Activated CD4-positive, alpha-beta T cell treated with anti-CD3 and anti-CD28 coated beads, Interleukin-2, amount 10 ng/mL, durations not matched to agents 7 days and 5 days (primary cell): ENCODE measurements around the gene EPYC. TPM values are rescaled to one million over a fixed set of nuclear protein-coding genes. Genes with fewer than 3 reads are reported as not detected.

Experiments used
- CTCF ChIA-PET: fragments of 350-600 bp; sonication (Branson Sonifier 250); formaldehyde crosslinking; loops from one replicate; lab custom pipeline; 2021; ENCODE audit warnings: antibody characterized with exemption; lab: Charles Lee
- POLR2A ChIA-PET: fragments of 350-600 bp; sonication (Branson Sonifier 250); formaldehyde crosslinking; loops from one replicate; lab custom pipeline; 2021; ENCODE audit warnings: antibody characterized with exemption; lab: Charles Lee
- DNase-seq: peaks from one replicate; pipeline ENCODE4 v3.0.0-alpha.2; 2020
- H3K27ac Mint-ChIP-seq: one replicate; pipeline ENCODE4 v1.8.0; 2021; ENCODE audit warnings: mild to moderate bottlenecking, moderate library complexity, mixed read lengths
- H3K27me3 Mint-ChIP-seq: one replicate; pipeline ENCODE4 v1.8.0; 2021; ENCODE audit warnings: mixed read lengths
- H3K36me3 Mint-ChIP-seq: one replicate; pipeline ENCODE4 v1.8.0; 2021; ENCODE audit warnings: low read depth, mixed read lengths
- H3K4me1 Mint-ChIP-seq: one replicate; pipeline ENCODE4 v1.8.0; 2021; ENCODE audit warnings: mixed read lengths
- H3K4me3 Mint-ChIP-seq: one replicate; pipeline ENCODE4 v1.8.0; 2021; ENCODE audit warnings: mild to moderate bottlenecking, moderate library complexity, mixed read lengths
- H3K9me3 Mint-ChIP-seq: one replicate; pipeline ENCODE4 v1.8.0; 2021; ENCODE audit warnings: mixed read lengths
- total RNA-seq, 2 experiments: library from RNA; stranded (reverse); gene quantifications; one replicate each; pipeline ENCODE4 v1.2.3, GENCODE V29; 2021

The EPYC gene
- total RNA-seq, 2 experiments from 2014 or later, result not detected

DNA sequence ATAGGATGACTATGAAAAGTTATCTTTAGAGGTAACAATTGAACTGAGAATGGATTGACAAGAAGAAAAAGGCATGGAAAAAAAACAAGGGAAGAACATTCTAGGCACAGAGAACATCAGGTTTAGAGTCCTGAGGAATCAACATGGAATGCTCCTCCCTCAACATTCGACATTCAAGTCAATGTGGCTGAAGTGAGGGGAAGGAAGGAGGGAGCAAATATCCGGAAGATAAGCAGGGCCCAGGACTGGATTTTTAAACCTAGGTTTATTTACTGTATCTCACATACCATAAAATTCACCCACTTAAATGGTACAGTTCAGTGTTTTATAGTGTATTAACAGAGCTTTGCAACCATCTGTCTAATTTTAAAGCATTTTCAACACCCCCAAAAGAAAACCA is 40.2 kb downstream of the EPYC start:
- Mint-ChIP-seq H3K9me3 (no peaks in the 10 kb centered on the region), H3K4me1 (no peaks in the 10 kb centered on the region), H3K27me3 (peaks cover 4% of the 10 kb centered on the region), H3K36me3 (no peaks in the 10 kb centered on the region), H3K27ac (no peak overlapping the region), H3K4me3 (no peak overlapping the region)
- DNase-seq, result no peak
- POLR2A ChIA-PET, result no interaction called here
- CTCF ChIA-PET, result no interaction called here

DNA sequence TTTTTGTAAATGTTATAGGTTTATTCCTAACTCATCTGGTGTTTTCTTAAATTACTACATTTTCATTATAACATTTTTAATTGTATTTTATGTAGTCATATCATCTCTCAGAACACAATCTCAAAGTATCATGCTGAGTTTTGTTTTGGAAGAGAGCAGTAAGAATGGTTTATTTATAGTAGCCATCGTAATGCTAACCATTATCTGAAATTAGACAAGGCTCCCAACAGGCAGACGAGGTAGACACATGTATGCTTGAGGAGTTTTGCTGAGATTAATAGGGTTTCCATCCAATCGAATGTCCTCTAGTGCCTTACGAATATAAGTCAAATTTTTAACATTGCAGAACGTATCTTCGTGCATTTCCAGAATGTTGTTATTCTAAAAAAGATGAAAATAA is 40.8 kb downstream of the EPYC start:
- Mint-ChIP-seq H3K4me3 (no peak overlapping the region), H3K9me3 (no peaks in the 10 kb centered on the region), H3K27ac (no peak overlapping the region), H3K4me1 (no peaks in the 10 kb centered on the region), H3K27me3 (peaks cover 4% of the 10 kb centered on the region), H3K36me3 (no peaks in the 10 kb centered on the region)
- ChIA-PET POLR2A (no interaction called here), CTCF (no interaction called here)
- no peak for DNase-seq

DNA sequence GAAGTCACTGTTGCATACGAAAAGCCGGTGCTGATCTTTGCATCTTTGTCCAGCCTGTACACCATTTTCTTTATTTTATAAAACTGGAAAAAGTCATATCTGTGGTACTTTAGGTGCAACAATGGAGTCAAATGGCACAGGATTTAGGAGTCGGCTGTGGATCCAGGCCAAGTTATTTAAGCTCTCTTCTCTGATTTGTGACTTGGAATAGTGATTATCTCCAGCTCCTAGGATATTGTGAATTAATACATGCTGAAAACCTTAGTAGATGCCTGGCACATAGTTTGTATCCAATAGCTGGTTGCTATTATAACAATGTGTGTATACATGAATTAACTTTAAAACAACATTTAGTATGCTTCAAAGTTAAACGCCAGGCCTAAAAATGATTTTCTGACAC is 43.6 kb downstream of the EPYC start:
- POLR2A ChIA-PET, result no interaction called here
- Mint-ChIP-seq H3K9me3 (no peaks in the 10 kb centered on the region), H3K4me3 (no peak overlapping the region), H3K27ac (no peak overlapping the region), H3K27me3 (no peaks in the 10 kb centered on the region), H3K4me1 (no peaks in the 10 kb centered on the region), H3K36me3 (no peaks in the 10 kb centered on the region)
- CTCF ChIA-PET, result no interaction called here
- no peak for DNase-seq

DNA sequence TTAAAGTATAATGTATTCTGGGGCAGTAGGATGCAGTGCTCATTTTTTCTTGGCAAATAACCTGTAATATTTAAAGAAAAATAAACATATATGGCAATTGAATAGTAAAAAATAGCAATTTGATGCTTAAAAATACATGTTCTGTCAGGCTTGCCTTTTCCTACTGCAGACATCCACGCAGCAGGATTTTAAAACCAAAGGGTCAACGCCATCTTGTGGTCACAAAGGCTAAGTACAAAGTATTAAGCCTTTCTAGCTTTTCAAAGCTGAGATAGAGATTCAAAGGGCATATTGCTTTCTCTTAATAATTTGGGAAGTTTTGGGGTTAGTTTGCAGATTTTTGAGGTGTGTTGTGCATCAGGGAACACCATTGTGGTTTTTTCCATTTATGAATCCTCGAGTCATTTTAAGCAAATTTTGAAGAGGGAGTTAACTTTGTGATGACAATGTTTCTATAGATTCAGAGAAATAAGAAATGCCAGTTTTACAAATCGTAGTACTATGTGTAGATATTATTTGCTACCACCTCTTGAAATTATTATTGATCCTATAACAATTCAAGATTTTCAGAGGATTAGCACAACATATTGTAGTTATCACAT is 45.1 kb downstream of the EPYC start:
- H3K27me3 Mint-ChIP-seq, result no peaks in the 10 kb centered on the region
- ChIA-PET CTCF (no interaction called here), POLR2A (no interaction called here)
- H3K36me3 Mint-ChIP-seq, result no peaks in the 10 kb centered on the region
- no peaks in the 10 kb centered on the region for H3K9me3 Mint-ChIP-seq
- no peak overlapping the region for H3K4me3 Mint-ChIP-seq
- H3K4me1 Mint-ChIP-seq, result no peaks in the 10 kb centered on the region
- DNase-seq, result peak; percentile 30
- no peak overlapping the region for H3K27ac Mint-ChIP-seq

DNA sequence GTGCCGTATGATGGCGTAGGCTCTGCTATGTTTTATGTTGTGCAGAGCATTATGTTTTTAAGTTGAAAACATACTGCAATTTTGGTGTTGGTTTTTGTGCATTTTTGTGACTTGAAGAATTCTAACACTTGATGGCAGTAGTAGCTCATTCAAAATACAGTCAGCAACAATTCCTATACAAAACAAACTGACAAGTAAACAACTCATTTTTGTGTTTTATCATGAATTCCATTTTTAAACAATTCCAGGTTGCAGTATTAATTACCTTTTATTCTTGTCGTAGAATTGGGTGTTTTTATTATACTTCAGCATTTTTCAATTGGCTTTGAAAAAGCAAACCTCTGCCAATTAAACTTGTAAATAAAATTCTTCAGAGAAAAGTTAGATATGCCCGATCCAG is 45.7 kb downstream of the EPYC start:
- no peak for DNase-seq
- H3K36me3 Mint-ChIP-seq, result no peaks in the 10 kb centered on the region
- no peak overlapping the region for H3K4me3 Mint-ChIP-seq
- H3K27me3 Mint-ChIP-seq, result no peaks in the 10 kb centered on the region
- H3K4me1 Mint-ChIP-seq, result no peaks in the 10 kb centered on the region
- H3K27ac Mint-ChIP-seq, result no peak overlapping the region
- H3K9me3 Mint-ChIP-seq, result no peaks in the 10 kb centered on the region
- CTCF ChIA-PET, result no interaction called here
- POLR2A ChIA-PET, result no interaction called here

DNA sequence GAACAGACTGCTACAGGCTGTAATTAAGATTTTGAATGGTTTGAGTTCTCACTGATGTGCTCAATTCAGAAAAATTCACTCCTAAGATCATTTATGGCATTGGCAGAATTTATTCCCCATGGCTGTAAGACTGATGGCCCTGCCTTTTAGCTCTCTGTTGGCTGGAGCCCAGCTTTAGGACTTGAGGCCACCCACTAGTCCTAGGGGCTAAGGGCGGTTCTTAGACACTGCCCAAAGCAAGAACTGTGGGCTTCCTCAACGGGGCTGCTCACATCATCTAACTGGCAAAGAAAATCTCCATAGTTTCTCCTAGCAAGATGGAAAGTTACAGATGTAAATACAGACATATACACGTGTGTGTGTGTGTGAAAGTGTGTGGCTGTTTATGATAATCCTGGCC is 46.4 kb downstream of the EPYC start:
- no peak overlapping the region for H3K4me3 Mint-ChIP-seq
- no peaks in the 10 kb centered on the region for H3K4me1 Mint-ChIP-seq
- H3K36me3 Mint-ChIP-seq, result no peaks in the 10 kb centered on the region
- H3K27me3 Mint-ChIP-seq, result no peaks in the 10 kb centered on the region
- CTCF ChIA-PET, result no interaction called here
- no peaks in the 10 kb centered on the region for H3K9me3 Mint-ChIP-seq
- POLR2A ChIA-PET, result no interaction called here
- DNase-seq, result no peak
- H3K27ac Mint-ChIP-seq, result no peak overlapping the region

DNA sequence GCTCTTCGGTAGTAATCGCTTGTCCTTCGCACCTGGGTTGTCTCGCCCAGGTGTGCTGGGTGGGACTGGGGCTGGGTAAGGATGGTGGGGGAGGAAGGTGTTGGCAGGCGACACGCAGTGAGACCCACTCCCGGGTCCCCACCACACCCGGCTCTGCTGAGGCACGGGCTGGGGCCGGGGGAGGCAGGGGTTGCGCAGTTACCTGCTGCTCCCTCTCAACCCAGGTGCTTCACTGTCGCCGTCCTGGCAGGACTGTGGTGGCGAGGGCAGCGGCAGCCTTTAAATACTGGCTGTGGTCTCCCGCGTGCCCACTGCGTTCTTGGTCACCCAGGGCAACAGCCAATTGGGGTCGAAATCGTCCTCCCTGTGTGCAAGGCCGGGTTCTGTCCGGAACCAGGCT is 49.9 kb downstream of the EPYC start, which contains the start of gene CCER1:
TSS of gene CCER1 (minus strand) at position 256 of the 400 bp plus-strand sequence. CDS start 434 bp downstream, outside the sequence.
- no peaks in the 10 kb centered on the region for H3K27me3 Mint-ChIP-seq

DNA sequence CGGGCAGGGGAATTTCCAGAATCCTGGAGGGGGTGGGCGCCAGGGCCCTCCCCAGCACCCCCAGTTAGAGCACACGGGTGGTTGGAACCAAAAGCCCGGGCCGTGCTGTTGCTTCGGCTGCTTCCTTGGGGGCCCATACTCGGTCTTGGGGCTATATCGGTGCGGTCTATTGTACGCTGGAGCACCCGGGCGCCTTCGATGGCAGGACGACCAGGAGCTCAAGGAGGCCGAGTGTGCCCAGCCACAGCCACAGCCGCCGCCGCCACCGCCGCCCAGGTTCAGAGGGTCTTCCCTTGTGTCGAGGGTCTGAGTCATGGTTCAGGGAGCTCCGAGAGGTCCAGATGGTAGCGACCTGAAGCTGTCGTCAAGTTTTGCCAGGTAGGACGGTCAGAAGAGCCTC is 50.3 kb downstream of the EPYC start:
- Mint-ChIP-seq H3K27me3 (no peaks in the 10 kb centered on the region), H3K4me3 (no peak overlapping the region), H3K36me3 (no peaks in the 10 kb centered on the region), H3K4me1 (no peaks in the 10 kb centered on the region), H3K27ac (no peak overlapping the region), H3K9me3 (no peaks in the 10 kb centered on the region)
- ChIA-PET POLR2A (no interaction called here), CTCF (no interaction called here)
- no peak for DNase-seq

More for the DNA sequence above, 49.9 kb downstream of the EPYC start, which contains the start of gene CCER1:
- Mint-ChIP-seq H3K9me3 (no peaks in the 10 kb centered on the region), H3K36me3 (no peaks in the 10 kb centered on the region), H3K4me1 (no peaks in the 10 kb centered on the region), H3K4me3 (no peak within 1 kb of the TSS), H3K27ac (no peak within 1 kb of the TSS)
- CTCF ChIA-PET, result no interaction called here
- POLR2A ChIA-PET, result no interaction called here
- DNase-seq, result no peak

DNA sequence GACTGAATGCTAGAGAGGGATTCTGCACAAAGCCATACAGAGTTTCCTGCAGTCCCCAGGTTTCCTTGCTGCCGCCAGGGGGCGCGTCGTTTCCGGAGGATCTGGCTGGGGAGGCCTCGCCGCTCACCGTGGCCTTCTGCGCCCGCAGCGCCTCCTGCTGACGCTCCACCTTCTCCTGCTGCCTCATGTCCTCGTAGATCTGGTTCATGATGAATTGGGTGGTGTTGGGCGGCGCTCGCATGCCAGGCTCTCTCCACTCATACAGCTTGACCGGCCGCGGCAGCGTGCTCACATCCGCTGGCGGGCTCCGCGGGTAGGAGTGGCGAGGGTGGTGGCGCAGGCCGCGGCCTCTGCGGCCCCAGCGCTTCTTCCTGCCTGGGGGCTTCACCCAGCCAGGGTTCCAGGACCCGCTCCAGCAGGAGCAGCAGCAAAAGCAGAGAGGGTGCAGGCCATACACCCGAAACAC is 50.8 kb downstream of the EPYC start:
- no peak for DNase-seq
- H3K4me1 Mint-ChIP-seq, result no peaks in the 10 kb centered on the region
- no peaks in the 10 kb centered on the region for H3K36me3 Mint-ChIP-seq
- no peak overlapping the region for H3K27ac Mint-ChIP-seq
- H3K4me3 Mint-ChIP-seq, result no peak overlapping the region
- no peaks in the 10 kb centered on the region for H3K9me3 Mint-ChIP-seq
- ChIA-PET CTCF (no interaction called here), POLR2A (no interaction called here)
- no peaks in the 10 kb centered on the region for H3K27me3 Mint-ChIP-seq

DNA sequence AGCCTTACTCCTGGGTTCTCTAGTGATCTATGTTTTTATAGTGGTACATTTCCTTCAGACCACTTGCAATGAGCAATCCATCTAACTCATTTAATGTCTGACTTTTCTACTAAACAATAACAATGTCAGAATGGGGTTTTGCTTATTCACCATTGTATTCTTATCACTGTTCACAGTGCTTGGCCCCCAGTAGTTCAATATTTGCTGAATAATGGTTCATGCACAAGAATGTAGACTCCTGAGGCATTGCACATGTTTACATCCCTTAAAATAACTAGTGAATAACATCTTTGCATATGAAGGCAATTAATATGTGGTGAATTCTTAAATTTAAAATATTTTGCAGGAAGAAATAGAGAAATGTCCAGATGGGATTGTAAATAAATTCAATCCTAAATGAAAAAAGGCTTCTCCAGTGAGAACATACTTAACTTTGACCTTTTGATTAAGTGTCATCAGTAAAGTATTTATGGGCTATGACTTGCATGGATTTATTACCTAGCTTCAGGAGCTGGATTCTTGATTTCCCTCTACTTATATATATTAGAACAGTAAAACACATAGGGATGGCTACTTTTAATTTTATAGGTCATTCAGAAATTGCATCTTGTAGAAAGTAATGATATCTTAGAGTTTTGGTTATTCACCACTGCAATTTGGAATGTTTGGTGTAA is 53.2 kb downstream of the EPYC start:
- Mint-ChIP-seq H3K27me3 (peaks cover 4% of the 10 kb centered on the region), H3K4me3 (no peak overlapping the region), H3K36me3 (no peaks in the 10 kb centered on the region), H3K27ac (no peak overlapping the region), H3K9me3 (no peaks in the 10 kb centered on the region), H3K4me1 (no peaks in the 10 kb centered on the region)
- ChIA-PET POLR2A (no interaction called here), CTCF (no interaction called here)
- no peak for DNase-seq

DNA sequence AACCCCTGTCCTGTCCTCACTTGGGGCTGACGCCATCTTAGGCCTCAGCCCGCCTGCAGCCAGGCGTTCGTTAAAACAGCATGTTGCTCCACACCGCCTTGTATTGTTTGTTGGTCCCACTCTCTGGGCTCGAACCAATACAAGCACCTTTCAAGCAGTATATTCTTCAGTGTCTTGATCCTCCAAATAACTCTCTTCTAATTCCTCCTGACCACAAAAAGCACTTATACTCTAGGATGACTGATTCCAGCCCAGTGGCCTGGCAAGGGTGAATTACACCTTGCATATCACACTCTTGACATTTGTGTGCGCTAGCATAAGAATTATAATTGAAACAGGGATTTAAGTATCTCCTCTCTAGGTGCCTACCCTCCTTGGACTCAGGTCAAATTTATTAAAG is 56.9 kb downstream of the EPYC start:
- Mint-ChIP-seq H3K36me3 (no peaks in the 10 kb centered on the region), H3K9me3 (no peaks in the 10 kb centered on the region), H3K27ac (no peak overlapping the region), H3K4me1 (no peaks in the 10 kb centered on the region), H3K4me3 (no peak overlapping the region), H3K27me3 (peaks cover 4% of the 10 kb centered on the region)
- DNase-seq, result no peak
- ChIA-PET POLR2A (no interaction called here), CTCF (no interaction called here)

DNA sequence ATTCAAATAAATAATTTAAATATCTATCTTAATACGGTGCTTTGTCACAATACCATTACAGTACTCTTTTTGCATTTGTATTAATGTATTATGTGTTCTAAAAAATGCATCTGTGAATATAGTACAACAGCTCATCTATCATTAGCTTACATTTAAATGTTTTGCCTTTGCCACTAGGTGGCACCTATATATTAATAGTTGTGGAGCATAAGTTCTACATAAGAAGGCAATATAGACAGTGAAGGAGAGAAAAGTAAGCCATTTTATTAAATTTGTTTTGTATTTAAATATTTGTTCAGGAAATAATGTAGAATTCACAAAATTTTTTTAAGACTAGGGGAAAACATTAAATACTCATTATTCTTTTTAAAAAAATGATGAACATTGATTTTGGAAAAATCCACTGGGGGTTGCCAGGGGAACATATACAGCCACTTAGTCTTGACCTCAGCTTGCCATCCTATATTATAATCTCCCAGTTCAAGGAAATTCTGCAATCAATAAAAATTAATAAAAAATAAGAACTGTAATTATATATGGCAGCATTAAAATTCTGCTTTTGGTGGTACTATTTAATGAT is 59.6 kb downstream of the EPYC start:
- Mint-ChIP-seq H3K27ac (no peak overlapping the region), H3K36me3 (no peaks in the 10 kb centered on the region), H3K4me1 (no peaks in the 10 kb centered on the region), H3K9me3 (no peaks in the 10 kb centered on the region), H3K27me3 (peaks cover 9% of the 10 kb centered on the region), H3K4me3 (no peak overlapping the region)
- POLR2A ChIA-PET, result no interaction called here
- CTCF ChIA-PET, result no interaction called here
- no peak for DNase-seq

DNA sequence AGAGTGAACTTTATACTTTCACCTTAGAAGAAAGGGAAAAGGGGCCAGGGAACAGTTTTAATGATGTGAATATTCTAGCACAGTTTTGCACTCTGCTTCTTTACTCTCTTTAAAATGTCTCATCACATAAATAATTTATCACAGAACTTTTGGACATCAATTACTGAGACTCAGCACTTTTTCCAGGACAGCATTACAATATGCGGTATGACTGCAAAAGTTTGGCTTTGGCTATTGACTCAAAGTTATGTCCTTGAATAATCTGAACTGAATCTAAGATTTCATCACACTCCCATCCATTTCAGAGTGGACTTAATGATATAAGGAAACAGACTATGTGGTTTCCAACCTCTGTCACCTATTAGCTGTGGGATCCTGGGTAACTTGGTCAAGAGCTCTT is 61.5 kb downstream of the EPYC start:
- Mint-ChIP-seq H3K4me1 (no peaks in the 10 kb centered on the region), H3K9me3 (no peaks in the 10 kb centered on the region), H3K4me3 (no peak overlapping the region), H3K27me3 (peaks cover 9% of the 10 kb centered on the region), H3K36me3 (no peaks in the 10 kb centered on the region), H3K27ac (no peak overlapping the region)
- no peak for DNase-seq
- POLR2A ChIA-PET, result no interaction called here
- CTCF ChIA-PET, result interaction anchor here (0.8 kb wide), 1 partner anchor 72 kb away, joined by 3 read pairs; no protein-coding TSS in a partner anchor
